ENCODE results near the gene BCL7C.
A peak's percentile ranks its signal among the peaks of the same experiment; 100 is the strongest.
"Not testable (repeated sequence)": the region's sequence is repeated elsewhere in the genome, so short reads cannot be mapped to it uniquely, and the experiment has no call there.

Gene BCL7C

DNA sequence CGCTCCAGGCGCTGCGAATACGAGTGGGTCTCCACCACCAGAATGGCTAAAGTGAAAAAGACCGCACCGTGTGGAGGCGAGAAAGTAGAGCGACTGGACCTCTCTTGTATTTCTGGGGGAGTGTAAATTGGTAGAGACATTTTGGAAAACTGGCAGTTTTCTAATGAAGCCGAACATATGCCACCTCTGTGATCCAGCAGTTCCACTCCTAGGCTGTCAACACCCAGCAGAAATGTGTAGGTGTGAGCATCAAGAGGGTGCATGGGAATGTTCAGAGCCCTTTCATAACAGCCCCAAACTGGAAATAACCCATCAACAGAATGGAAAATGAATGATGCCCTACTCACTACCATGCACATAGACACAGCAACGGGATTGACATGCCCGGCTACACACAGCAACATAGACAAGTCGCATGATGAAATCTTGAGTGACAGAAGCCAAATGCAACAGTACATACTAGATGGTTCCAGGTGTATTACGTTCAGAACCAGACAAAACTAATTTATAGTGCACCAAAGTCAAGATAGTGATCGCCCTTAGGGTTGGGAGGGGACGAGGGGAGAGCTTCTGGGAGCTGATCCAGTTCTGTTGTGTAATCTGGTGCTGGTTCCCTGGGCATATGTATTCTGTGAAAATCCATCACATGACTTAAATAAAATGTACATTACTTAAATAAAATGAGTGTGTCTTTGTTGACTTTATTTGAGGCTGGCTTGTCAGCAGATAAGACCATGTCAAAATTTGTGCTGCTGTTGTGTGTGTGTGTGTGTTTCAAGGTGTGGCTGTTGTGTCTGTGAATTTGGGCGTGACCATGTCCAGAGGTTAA lies 877 bp upstream of the BCL7C start:
- H3K9me2 ChIP-seq (replicated peaks; ENCODE audit: control insufficient read depth, low read length), result no peaks in the 10 kb centered on the region
- peak overlapping the region; percentile 72 for H3K4me3 ChIP-seq (ENCODE audit: low read length)
- H4K20me1 ChIP-seq (ENCODE audit: control insufficient read depth, insufficient read depth, low read depth, low read length), result no peaks in the 10 kb centered on the region
- H3K79me2 ChIP-seq (ENCODE audit: control insufficient read depth, low read length), result peaks cover 10% of the 10 kb centered on the region
- peak overlapping the region; percentile 79 for H3K4me2 ChIP-seq (ENCODE audit: low read length)
- peaks cover 24% of the 10 kb centered on the region for H3F3A ChIP-seq (ENCODE audit: control insufficient read depth, insufficient read depth)
- TF ChIP-seq, protein P1, sequence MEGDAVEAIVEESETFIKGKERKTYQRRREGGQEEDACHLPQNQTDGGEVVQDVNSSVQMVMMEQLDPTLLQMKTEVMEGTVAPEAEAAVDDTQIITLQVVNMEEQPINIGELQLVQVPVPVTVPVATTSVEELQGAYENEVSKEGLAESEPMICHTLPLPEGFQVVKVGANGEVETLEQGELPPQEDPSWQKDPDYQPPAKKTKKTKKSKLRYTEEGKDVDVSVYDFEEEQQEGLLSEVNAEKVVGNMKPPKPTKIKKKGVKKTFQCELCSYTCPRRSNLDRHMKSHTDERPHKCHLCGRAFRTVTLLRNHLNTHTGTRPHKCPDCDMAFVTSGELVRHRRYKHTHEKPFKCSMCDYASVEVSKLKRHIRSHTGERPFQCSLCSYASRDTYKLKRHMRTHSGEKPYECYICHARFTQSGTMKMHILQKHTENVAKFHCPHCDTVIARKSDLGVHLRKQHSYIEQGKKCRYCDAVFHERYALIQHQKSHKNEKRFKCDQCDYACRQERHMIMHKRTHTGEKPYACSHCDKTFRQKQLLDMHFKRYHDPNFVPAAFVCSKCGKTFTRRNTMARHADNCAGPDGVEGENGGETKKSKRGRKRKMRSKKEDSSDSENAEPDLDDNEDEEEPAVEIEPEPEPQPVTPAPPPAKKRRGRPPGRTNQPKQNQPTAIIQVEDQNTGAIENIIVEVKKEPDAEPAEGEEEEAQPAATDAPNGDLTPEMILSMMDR (IDR thresholded peaks at IDR 0.05; ENCODE audit: low read depth, low read length, poor library complexity, severe bottlenecking), result no peak
- no peak for TF ChIP-seq EZH2phosphoT487 (IDR thresholded peaks at IDR 0.05; ENCODE audit: borderline replicate concordance, low read length)
- H3K9me3 ChIP-seq (ENCODE audit: control insufficient read depth, insufficient read depth, low read length), result no peaks in the 10 kb centered on the region
- H3K4me1 ChIP-seq (ENCODE audit: control insufficient read depth, low read length), result peaks cover 51% of the 10 kb centered on the region
- no peaks in the 10 kb centered on the region for H3K27me3 ChIP-seq (ENCODE audit: control insufficient read depth, low read length)
- no peaks in the 10 kb centered on the region for H3K36me3 ChIP-seq (ENCODE audit: control insufficient read depth, low read length)
- peak overlapping the region; percentile 39 for H3K27ac ChIP-seq (ENCODE audit: low read depth, low read length)

DNA sequence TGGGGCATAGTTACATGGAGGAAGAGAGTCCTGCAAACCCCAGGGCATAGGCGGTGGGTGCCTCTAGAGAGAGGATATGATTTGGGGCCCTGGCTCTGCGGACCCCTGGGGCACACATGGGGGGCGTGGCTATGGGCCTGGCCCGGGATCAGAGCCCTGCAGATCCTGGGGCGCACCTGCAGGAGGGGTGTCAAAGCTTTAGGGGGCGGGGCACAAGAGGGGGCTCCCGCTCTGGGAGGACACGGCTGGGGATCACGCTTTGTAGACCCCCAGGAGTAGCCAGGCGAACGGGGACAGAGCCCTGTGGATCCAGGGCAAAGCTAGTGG lies 497 bp downstream of the BCL7C start:
- H3K79me2 ChIP-seq (ENCODE audit: control insufficient read depth, low read length), result peaks cover 10% of the 10 kb centered on the region

DNA sequence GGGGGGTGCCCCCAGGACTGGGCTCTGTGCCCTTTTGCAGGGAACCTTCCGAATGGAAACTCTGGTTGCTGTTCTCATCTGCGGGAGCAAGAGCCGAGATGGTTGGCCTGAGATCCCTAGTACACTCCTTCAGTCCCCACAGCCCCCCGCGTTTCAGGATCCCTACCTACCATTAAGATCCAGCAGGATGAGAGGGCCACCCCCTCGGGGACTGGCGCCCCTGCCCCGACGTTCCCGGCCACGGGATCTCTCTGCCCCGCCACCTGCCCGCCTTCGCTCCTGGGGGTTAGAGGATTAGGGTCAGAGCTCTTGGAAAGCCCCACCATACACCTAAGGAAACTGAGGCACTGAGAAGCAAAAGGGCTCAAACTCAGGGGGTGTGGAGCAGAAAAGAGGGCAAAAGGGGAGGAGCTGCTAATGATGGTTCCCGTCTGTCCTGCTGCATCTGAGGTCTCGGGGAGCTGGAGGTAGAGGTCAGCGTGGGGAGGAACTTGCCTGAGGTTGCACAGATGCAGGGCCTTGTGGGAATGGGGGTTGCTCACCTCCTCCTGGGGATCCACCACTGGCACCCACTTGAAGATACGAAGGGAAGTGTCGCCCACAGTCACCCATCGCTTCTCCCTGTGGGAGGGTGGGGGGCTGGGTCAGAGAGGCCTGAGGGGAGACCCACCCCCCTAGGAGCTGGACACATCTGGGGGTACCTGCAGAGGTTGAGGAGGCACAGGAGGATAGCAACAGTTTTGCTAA lies 1.0 kb downstream of the BCL7C start:
- Histone ChIP-seq H3K27me3 (ENCODE audit: control insufficient read depth, low read length) (no peaks in the 10 kb centered on the region), H3K79me2 (ENCODE audit: control insufficient read depth, low read length) (peaks cover 10% of the 10 kb centered on the region), H3K27ac (ENCODE audit: low read depth, low read length) (no peak overlapping the region), H3K9me3 (ENCODE audit: control insufficient read depth, insufficient read depth, low read length) (no peaks in the 10 kb centered on the region), H3F3A (ENCODE audit: control insufficient read depth, insufficient read depth) (peaks cover 19% of the 10 kb centered on the region), H3K9me2 (replicated peaks; ENCODE audit: control insufficient read depth, low read length) (no peaks in the 10 kb centered on the region), H3K36me3 (ENCODE audit: control insufficient read depth, low read length) (peaks cover 10% of the 10 kb centered on the region), H3K4me3 (ENCODE audit: low read length) (peak overlapping the region; percentile 88), H4K20me1 (ENCODE audit: control insufficient read depth, insufficient read depth, low read depth, low read length) (no peaks in the 10 kb centered on the region), H3K4me1 (ENCODE audit: control insufficient read depth, low read length) (peaks cover 49% of the 10 kb centered on the region), H3K4me2 (ENCODE audit: low read length) (peak overlapping the region; percentile 99)
- TF ChIP-seq, protein P1 (IDR thresholded peaks at IDR 0.05; ENCODE audit: low read depth, low read length, poor library complexity, severe bottlenecking), result no peak
- TF ChIP-seq EZH2phosphoT487 (IDR thresholded peaks at IDR 0.05; ENCODE audit: borderline replicate concordance, low read length), result no peak

More for the DNA sequence above, 497 bp downstream of the BCL7C start:
- Histone ChIP-seq H3K9me2 (replicated peaks; ENCODE audit: control insufficient read depth, low read length) (no peaks in the 10 kb centered on the region), H3K27ac (ENCODE audit: low read depth, low read length) (peak overlapping the region; percentile 32; the same call in 1 of the 2 replicates), H3K4me1 (ENCODE audit: control insufficient read depth, low read length) (peaks cover 51% of the 10 kb centered on the region), H3K4me3 (ENCODE audit: low read length) (peak overlapping the region; percentile 88), H3F3A (ENCODE audit: control insufficient read depth, insufficient read depth) (peaks cover 19% of the 10 kb centered on the region), H4K20me1 (ENCODE audit: control insufficient read depth, insufficient read depth, low read depth, low read length) (no peaks in the 10 kb centered on the region), H3K4me2 (ENCODE audit: low read length) (peak overlapping the region; percentile 99), H3K27me3 (ENCODE audit: control insufficient read depth, low read length) (no peaks in the 10 kb centered on the region), H3K36me3 (ENCODE audit: control insufficient read depth, low read length) (peaks cover 9% of the 10 kb centered on the region), H3K9me3 (ENCODE audit: control insufficient read depth, insufficient read depth, low read length) (no peaks in the 10 kb centered on the region)
- TF ChIP-seq, protein P1 (IDR thresholded peaks at IDR 0.05; ENCODE audit: low read depth, low read length, poor library complexity, severe bottlenecking), result no peak
- no peak for TF ChIP-seq EZH2phosphoT487 (IDR thresholded peaks at IDR 0.05; ENCODE audit: borderline replicate concordance, low read length)

- H3K4me3 ChIP-seq (ENCODE audit: low read length), result not testable (repeated sequence)
- peaks cover 17% of the 10 kb centered on the region for H3F3A ChIP-seq (ENCODE audit: control insufficient read depth, insufficient read depth)
These were observed 2.6 kb downstream of the BCL7C start for GRCh38 chr16:30891043-30891823.

More at GRCh38 chr16:30891043-30891823, 2.6 kb downstream of the BCL7C start:
- H3K36me3 ChIP-seq (ENCODE audit: control insufficient read depth, low read length), result peaks cover 19% of the 10 kb centered on the region
- H3K9me3 ChIP-seq (ENCODE audit: control insufficient read depth, insufficient read depth, low read length); H3K4me2 ChIP-seq (ENCODE audit: low read length); H3K9me2 ChIP-seq (replicated peaks; ENCODE audit: control insufficient read depth, low read length); H3K27ac ChIP-seq (ENCODE audit: low read depth, low read length); H3K27me3 ChIP-seq (ENCODE audit: control insufficient read depth, low read length); H4K20me1 ChIP-seq (ENCODE audit: control insufficient read depth, insufficient read depth, low read depth, low read length): not testable (repeated sequence)
- H3K4me1 ChIP-seq (ENCODE audit: control insufficient read depth, low read length), result peaks cover 33% of the 10 kb centered on the region
- peaks cover 10% of the 10 kb centered on the region for H3K79me2 ChIP-seq (ENCODE audit: control insufficient read depth, low read length)
